Measurements from ENCODE around the gene ETF1. TPM values are rescaled to one million over a fixed set of nuclear protein-coding genes. Genes with fewer than 3 reads are reported as not detected.

The ETF1 gene
- total and polyA plus RNA-seq, 9 of the 15 experiments (the other 6 are each of a cell fraction or from before 2014, with no cell fraction given) = 53.7 to 209 (median 164) TPM

DNA sequence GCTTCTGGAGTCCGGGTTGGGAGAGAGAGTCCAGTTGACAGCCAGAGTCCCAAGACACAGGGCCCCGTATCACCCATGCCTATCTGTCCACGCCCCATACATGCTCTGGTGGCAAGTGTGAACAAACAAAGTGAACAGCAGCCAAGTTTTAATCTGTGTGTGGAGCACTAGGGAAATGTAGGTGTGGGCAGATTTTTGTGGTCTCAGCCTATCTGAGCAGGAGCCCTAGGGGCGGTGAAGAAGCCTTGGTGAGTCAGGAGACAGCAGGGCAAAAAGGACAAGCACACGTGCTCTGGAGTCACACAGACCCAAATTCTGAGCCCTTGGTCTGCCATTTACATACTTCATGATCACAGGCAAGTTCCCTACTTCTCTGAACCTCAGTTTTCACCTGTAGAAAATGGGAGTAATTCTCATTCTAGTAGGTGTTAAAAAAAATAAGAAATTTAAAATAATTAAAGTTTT, 54.5 kb downstream of the ETF1 start (continued):
- TF ChIP-seq DMBX1 (CRISPR knock-in tag; IDR thresholded peaks at IDR 0.05; ENCODE audit: borderline replicate concordance) (no peak), RFX7 (CRISPR knock-in tag; IDR thresholded peaks at IDR 0.05) (no peak), MED1 (CRISPR knock-in tag; IDR thresholded peaks at IDR 0.05; ENCODE audit: borderline replicate concordance) (no peak), PURB (CRISPR knock-in tag; IDR thresholded peaks at IDR 0.05; ENCODE audit: low read depth) (no peak), ZEB2 (IDR thresholded peaks at IDR 0.05) (no peak), ZBTB40 (IDR thresholded peaks at IDR 0.05) (0 out of 2 replicates have a peak, but pooled peaks have one; percentile 12), ZBTB40 (CRISPR knock-in tag; IDR thresholded peaks at IDR 0.05) (no peak), MYBL2 (IDR thresholded peaks at IDR 0.05; ENCODE audit: low read depth) (no peak), MYBL2 (CRISPR knock-in tag; IDR thresholded peaks at IDR 0.05; ENCODE audit: borderline replicate concordance) (no peak), ZNF584 (CRISPR knock-in tag; IDR thresholded peaks at IDR 0.05; ENCODE audit: low read depth) (no peak), CBFA2T3 (IDR thresholded peaks at IDR 0.05) (peak; percentile 52), KDM1A (IDR thresholded peaks at IDR 0.05) (peak; percentile 32 to 68; a peak in 3 of 4 replicates), LEF1 (IDR thresholded peaks at IDR 0.05) (peak; percentile 69), NRF1 (conservative IDR thresholded peaks at IDR 0.05 in 1 of 2, IDR thresholded peaks at IDR 0.05 in 1 of 2) (peak; percentile 38 to 62; a peak in 3 of 4 replicates), TEAD4 (IDR thresholded peaks at IDR 0.05; ENCODE audit: low read length) (peak; percentile 51; the same call in 1 of the 2 replicates), TEAD4 (CRISPR knock-in tag; IDR thresholded peaks at IDR 0.05; ENCODE audit: borderline replicate concordance) (no peak)
- TF ChIP-seq, protein P1, sequence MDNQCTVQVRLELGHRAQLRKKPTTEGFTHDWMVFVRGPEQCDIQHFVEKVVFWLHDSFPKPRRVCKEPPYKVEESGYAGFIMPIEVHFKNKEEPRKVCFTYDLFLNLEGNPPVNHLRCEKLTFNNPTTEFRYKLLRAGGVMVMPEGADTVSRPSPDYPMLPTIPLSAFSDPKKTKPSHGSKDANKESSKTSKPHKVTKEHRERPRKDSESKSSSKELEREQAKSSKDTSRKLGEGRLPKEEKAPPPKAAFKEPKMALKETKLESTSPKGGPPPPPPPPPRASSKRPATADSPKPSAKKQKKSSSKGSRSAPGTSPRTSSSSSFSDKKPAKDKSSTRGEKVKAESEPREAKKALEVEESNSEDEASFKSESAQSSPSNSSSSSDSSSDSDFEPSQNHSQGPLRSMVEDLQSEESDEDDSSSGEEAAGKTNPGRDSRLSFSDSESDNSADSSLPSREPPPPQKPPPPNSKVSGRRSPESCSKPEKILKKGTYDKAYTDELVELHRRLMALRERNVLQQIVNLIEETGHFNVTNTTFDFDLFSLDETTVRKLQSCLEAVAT (IDR thresholded peaks at IDR 0.05) = no peak
- TF ChIP-seq, protein P2, sequence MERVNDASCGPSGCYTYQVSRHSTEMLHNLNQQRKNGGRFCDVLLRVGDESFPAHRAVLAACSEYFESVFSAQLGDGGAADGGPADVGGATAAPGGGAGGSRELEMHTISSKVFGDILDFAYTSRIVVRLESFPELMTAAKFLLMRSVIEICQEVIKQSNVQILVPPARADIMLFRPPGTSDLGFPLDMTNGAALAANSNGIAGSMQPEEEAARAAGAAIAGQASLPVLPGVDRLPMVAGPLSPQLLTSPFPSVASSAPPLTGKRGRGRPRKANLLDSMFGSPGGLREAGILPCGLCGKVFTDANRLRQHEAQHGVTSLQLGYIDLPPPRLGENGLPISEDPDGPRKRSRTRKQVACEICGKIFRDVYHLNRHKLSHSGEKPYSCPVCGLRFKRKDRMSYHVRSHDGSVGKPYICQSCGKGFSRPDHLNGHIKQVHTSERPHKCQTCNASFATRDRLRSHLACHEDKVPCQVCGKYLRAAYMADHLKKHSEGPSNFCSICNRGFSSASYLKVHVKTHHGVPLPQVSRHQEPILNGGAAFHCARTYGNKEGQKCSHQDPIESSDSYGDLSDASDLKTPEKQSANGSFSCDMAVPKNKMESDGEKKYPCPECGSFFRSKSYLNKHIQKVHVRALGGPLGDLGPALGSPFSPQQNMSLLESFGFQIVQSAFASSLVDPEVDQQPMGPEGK (CRISPR knock-in tag; IDR thresholded peaks at IDR 0.05; ENCODE audit: borderline replicate concordance) = no peak
